Measurements from ENCODE around the gene NEURL3.

NEURL3 gene

DNA sequence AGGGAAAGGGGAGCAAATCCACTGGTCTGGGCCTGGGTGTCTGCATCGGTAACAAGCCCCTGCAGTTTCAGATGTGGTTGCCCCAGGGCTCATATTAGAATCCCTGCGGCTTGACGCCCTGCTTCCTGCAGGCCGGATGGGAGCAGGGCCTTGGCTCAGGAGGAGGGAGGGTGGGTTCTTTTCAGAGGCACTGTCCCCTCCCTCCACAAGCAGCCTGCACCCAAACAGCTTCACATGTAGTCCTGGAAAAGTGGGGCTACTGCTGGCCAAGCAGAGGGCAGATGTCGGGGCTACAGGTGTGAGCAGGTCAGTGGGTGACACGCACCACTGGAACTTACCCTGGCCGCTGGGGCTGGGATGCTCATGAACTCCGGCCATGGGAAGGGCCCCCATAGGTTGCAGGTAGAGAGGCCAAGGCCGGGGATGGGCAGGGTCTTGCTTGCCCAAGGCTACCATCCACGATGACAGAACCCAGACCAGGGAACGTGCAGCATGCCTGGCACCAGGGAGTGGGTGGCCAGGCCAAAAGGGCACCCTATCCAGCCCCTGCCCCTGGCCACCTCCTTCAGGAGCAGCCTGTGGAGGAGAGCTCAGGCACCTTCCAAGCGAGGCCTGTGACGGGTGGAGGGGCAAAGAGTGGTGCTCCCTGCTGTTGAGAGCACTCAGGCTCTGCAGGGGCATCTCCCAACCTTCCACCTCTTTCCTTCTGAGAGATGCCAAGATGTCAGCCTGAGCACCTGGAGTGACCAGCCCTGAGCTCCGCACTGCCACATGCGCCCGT is 48.2 kb upstream of the NEURL3 start:
- no peak overlapping the region for H3K4me3 ChIP-seq (ENCODE audit: low read length, poor library complexity, severe bottlenecking)
- H3K9ac ChIP-seq (ENCODE audit: low read depth, low read length, poor library complexity, severe bottlenecking) = no peak overlapping the region
- no peak overlapping the region for H2AFZ ChIP-seq (ENCODE audit: low read length)
- no peaks in the 10 kb centered on the region for H3K9me3 ChIP-seq (ENCODE audit: insufficient read depth, low read depth, low read length)
- no peaks in the 10 kb centered on the region for H3K27me3 ChIP-seq (ENCODE audit: insufficient read depth, low read length, poor library complexity, severe bottlenecking)
- no peaks in the 10 kb centered on the region for H4K20me1 ChIP-seq (ENCODE audit: insufficient read depth, low read length, poor library complexity, severe bottlenecking)
- no peaks in the 10 kb centered on the region for H3K9me2 ChIP-seq (replicated peaks; ENCODE audit: low read depth, low read length)
- H3K4me2 ChIP-seq (ENCODE audit: low read depth, low read length, poor library complexity, severe bottlenecking) = no peak overlapping the region
- H3K79me2 ChIP-seq (ENCODE audit: insufficient read depth, low read length) = no peaks in the 10 kb centered on the region
- H3K4me1 ChIP-seq (ENCODE audit: insufficient read depth, low read length, poor library complexity, severe bottlenecking) = no peaks in the 10 kb centered on the region
- H3K36me3 ChIP-seq (ENCODE audit: insufficient read depth, low read length) = peaks cover 28% of the 10 kb centered on the region; the same call in 1 of the 2 replicates
- no peak for TF ChIP-seq EZH2phosphoT487 (IDR thresholded peaks at IDR 0.05; ENCODE audit: borderline replicate concordance)
- TF ChIP-seq, protein P1, sequence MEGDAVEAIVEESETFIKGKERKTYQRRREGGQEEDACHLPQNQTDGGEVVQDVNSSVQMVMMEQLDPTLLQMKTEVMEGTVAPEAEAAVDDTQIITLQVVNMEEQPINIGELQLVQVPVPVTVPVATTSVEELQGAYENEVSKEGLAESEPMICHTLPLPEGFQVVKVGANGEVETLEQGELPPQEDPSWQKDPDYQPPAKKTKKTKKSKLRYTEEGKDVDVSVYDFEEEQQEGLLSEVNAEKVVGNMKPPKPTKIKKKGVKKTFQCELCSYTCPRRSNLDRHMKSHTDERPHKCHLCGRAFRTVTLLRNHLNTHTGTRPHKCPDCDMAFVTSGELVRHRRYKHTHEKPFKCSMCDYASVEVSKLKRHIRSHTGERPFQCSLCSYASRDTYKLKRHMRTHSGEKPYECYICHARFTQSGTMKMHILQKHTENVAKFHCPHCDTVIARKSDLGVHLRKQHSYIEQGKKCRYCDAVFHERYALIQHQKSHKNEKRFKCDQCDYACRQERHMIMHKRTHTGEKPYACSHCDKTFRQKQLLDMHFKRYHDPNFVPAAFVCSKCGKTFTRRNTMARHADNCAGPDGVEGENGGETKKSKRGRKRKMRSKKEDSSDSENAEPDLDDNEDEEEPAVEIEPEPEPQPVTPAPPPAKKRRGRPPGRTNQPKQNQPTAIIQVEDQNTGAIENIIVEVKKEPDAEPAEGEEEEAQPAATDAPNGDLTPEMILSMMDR (conservative IDR thresholded peaks at IDR 0.05; ENCODE audit: low read length) = no peak
- H3F3A ChIP-seq (ENCODE audit: low read depth) = no peaks in the 10 kb centered on the region

DNA sequence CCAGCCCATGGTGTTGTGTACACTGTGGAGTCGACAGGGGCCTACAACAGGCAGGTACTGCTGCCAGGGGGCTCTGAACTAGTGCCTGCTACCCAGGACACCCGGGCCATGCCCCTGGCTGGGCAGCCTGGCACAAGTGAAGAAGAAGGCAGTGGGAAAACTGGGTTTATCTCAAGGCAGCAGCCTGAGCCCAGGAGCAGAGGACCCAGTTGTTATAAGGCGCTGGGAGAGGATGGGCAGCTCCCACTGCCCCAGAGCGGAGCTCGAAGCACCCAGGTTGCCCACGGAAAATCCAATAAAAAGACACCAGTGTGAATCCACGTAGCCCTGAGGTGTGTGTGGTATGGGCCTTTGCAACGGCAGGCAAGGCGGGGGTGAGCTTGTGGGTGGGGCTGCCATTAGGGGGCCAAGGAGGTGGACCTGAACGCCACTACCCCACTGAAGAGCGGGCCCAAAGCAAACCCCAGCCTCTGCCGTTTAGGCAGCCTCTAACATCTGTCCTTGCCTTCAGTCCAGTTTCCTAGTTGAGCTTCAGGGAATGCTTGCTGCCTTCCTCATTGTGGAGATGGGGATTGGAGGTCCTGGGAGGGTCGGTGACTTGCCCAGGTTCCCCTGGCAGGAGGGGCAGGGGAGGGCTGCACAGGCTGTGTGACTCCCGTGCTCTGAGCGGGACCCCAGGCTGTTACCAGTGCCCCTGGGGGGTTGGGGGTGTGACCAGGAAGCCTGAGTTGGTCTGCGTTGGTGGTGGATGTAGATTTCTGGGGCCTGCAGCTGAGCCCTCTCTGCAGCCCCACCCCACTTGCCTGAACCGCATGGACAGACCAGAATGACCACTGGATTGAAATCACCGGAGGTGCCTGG is 47.4 kb upstream of the NEURL3 start:
- no peak overlapping the region for H3K9ac ChIP-seq (ENCODE audit: low read depth, low read length, poor library complexity, severe bottlenecking)
- H3K4me2 ChIP-seq (ENCODE audit: low read depth, low read length, poor library complexity, severe bottlenecking) = no peak overlapping the region
- TF ChIP-seq, protein P1 (conservative IDR thresholded peaks at IDR 0.05; ENCODE audit: low read length) = no peak
- TF ChIP-seq EZH2phosphoT487 (IDR thresholded peaks at IDR 0.05; ENCODE audit: borderline replicate concordance) = no peak

DNA sequence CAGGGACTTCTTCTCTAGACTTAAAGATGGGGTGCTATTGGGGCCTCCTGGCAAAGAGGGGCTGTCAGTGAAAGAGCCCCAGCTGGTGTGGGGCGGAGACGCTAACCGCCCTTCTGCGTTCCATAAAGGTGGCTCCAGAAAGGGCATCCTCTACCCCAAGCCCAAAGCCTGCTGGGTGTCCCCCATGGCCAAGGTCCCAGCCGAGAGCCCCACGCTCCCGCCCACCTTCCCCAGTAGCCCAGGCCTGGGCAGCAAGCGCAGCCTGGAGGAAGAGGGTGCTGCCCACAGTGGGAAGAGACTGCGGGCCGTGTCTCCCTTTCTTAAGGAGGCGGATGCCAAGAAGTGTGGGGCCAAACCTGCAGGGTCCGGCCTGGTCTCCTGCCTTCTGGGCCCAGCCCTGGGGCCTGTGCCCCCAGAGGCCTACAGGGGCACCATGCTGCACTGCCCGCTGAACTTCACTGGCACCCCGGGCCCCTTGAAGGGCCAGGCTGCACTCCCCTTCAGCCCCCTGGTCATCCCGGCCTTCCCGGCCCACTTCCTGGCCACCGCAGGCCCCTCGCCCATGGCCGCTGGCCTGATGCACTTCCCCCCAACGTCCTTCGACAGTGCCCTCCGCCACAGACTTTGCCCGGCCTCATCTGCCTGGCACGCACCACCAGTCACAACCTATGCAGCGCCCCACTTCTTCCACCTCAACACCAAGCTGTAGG is 46.6 kb upstream of the NEURL3 start:
- H3K36me3 ChIP-seq (ENCODE audit: insufficient read depth, low read length) = peaks cover 37% of the 10 kb centered on the region; the same call in 1 of the 2 replicates
- H3F3A ChIP-seq (ENCODE audit: low read depth) = no peaks in the 10 kb centered on the region
- H3K27me3 ChIP-seq (ENCODE audit: insufficient read depth, low read length, poor library complexity, severe bottlenecking) = no peaks in the 10 kb centered on the region
- TF ChIP-seq, protein P1 (conservative IDR thresholded peaks at IDR 0.05; ENCODE audit: low read length) = no peak
- no peak for TF ChIP-seq EZH2phosphoT487 (IDR thresholded peaks at IDR 0.05; ENCODE audit: borderline replicate concordance)
- H3K4me3 ChIP-seq (ENCODE audit: low read length, poor library complexity, severe bottlenecking) = no peak overlapping the region
- no peaks in the 10 kb centered on the region for H3K79me2 ChIP-seq (ENCODE audit: insufficient read depth, low read length)
- H3K4me1 ChIP-seq (ENCODE audit: insufficient read depth, low read length, poor library complexity, severe bottlenecking) = peaks cover 1% of the 10 kb centered on the region
- peaks cover 2% of the 10 kb centered on the region for H4K20me1 ChIP-seq (ENCODE audit: insufficient read depth, low read length, poor library complexity, severe bottlenecking)
- no peak overlapping the region for H3K4me2 ChIP-seq (ENCODE audit: low read depth, low read length, poor library complexity, severe bottlenecking)
- no peak overlapping the region for H3K9ac ChIP-seq (ENCODE audit: low read depth, low read length, poor library complexity, severe bottlenecking)
- no peak overlapping the region for H2AFZ ChIP-seq (ENCODE audit: low read length)
- no peaks in the 10 kb centered on the region for H3K9me2 ChIP-seq (replicated peaks; ENCODE audit: low read depth, low read length)
- H3K9me3 ChIP-seq (ENCODE audit: insufficient read depth, low read depth, low read length) = no peaks in the 10 kb centered on the region

More for the DNA sequence above, 47.4 kb upstream of the NEURL3 start:
- no peaks in the 10 kb centered on the region for H4K20me1 ChIP-seq (ENCODE audit: insufficient read depth, low read length, poor library complexity, severe bottlenecking)
- no peak overlapping the region for H2AFZ ChIP-seq (ENCODE audit: low read length)
- H3K9me3 ChIP-seq (ENCODE audit: insufficient read depth, low read depth, low read length) = no peaks in the 10 kb centered on the region
- no peaks in the 10 kb centered on the region for H3K4me1 ChIP-seq (ENCODE audit: insufficient read depth, low read length, poor library complexity, severe bottlenecking)
- no peaks in the 10 kb centered on the region for H3K79me2 ChIP-seq (ENCODE audit: insufficient read depth, low read length)
- peaks cover 34% of the 10 kb centered on the region; the same call in 1 of the 2 replicates for H3K36me3 ChIP-seq (ENCODE audit: insufficient read depth, low read length)
- H3K27me3 ChIP-seq (ENCODE audit: insufficient read depth, low read length, poor library complexity, severe bottlenecking) = no peaks in the 10 kb centered on the region
- no peaks in the 10 kb centered on the region for H3K9me2 ChIP-seq (replicated peaks; ENCODE audit: low read depth, low read length)
- no peaks in the 10 kb centered on the region for H3F3A ChIP-seq (ENCODE audit: low read depth)
- no peak overlapping the region for H3K4me3 ChIP-seq (ENCODE audit: low read length, poor library complexity, severe bottlenecking)
